Transverse colon (tissue), 4 donors: ENCODE data around the gene N4BP2L2. TPM values are rescaled to one million over a fixed set of nuclear protein-coding genes. Genes with fewer than 3 reads are reported as not detected.

ENCODE experiments used
- DNase-seq: peaks from one replicate; pipeline ENCODE4 v3.0.0-alpha.2; 2019
- H3K27ac ChIP-seq, 4 donors: fragments of 200-600 bp; sonication (generic); 2 replicates each; pipeline ENCODE4 v1.5.1; 2016 to 2018; ENCODE audit warnings: inconsistent platforms in 4 of 4
- H3K27me3 ChIP-seq: fragments of 200-600 bp; sonication (generic); 2 replicates; pipeline ENCODE4 v1.5.1; 2017; ENCODE audit warnings: inconsistent platforms
- H3K36me3 ChIP-seq, 4 donors: fragments of 200-600 bp; sonication (generic); 2 replicates each; pipeline ENCODE4 v1.5.1; 2017 to 2019; ENCODE audit warnings: inconsistent platforms in 4 of 4
- H3K4me1 ChIP-seq, 4 donors: fragments of 200-600 bp; sonication (generic); 2 replicates each; pipeline ENCODE4 v1.5.1; 2017 to 2020; ENCODE audit warnings: inconsistent platforms in 4 of 4
- H3K4me3 ChIP-seq, 4 donors: fragments of 200-600 bp; sonication (generic); 1 replicate in 1 of 4; 2 replicates in 3 of 4; pipeline versions ENCODE4 v1.5.1 to v1.6.1; 2017 to 2019; ENCODE audit warnings: inconsistent platforms in 4 of 4
- H3K9me3 ChIP-seq, 2 donors: fragments of 200-600 bp; sonication (generic); 2 replicates each; pipeline ENCODE4 v1.5.1; 2017 to 2019; ENCODE audit warnings: inconsistent platforms in 2 of 2
- CTCF ChIP-seq, 5 experiments: fragments of 200-600 bp in 3 of 5; fragments of 450-650 bp in 2 of 5; sonication (generic) in 3 of 5; IDR thresholded peaks; 1 replicate in 2 of 5; 2 replicates in 3 of 5; pipeline ENCODE4 v1.5.1; 2016 to 2017; ENCODE audit warnings: antibody characterized with exemption in 5 of 5, inconsistent platforms in 3 of 5, mild to moderate bottlenecking in 2 of 5, moderate library complexity in 1 of 5
- EP300 ChIP-seq: sonication (generic); formaldehyde crosslinking; IDR thresholded peaks from one replicate; pipeline ENCODE4 v1.6.1; 2017; ENCODE audit warnings: antibody characterized with exemption, low read depth
- POLR2A ChIP-seq: fragments of 450-650 bp; IDR thresholded peaks from one replicate; pipeline ENCODE4 v1.6.1; 2016; ENCODE audit warnings: antibody characterized with exemption, mild to moderate bottlenecking, moderate library complexity
- POLR2AphosphoS5 ChIP-seq, 3 donors: sonication (generic); formaldehyde crosslinking; IDR thresholded peaks; one replicate each; pipeline ENCODE4 v1.6.1; 2016; ENCODE audit warnings: antibody characterized with exemption in 3 of 3
- WGBS, 2 donors: methylation state at CpG; one replicate each; pipeline ENCODE4 v1.1.5; 2018; ENCODE audit warnings: low coverage in 1 of 2; 5-methylcytosine and 5-hydroxymethylcytosine counted together
- in situ Hi-C, 4 donors: fragments of 200-750 bp; cut with MboI; loops; one replicate each; pipeline versions ENCODE4 v1.15.0 to v1.15.1; 2017; ENCODE audit warnings: low sequenced_read_pairs in 3 of 4, low pct_ligation_motif_present in 1 of 4, low pct_unique_long_range_greater_than_20kb in 1 of 4
- intact Hi-C: fragments of 100-400 bp; cut with DNase I; formaldehyde crosslinking; loops from one replicate; pipeline ENCODE4 v1.15.1; 2023; ENCODE audit warnings: low total_unique reads
- total RNA-seq, 4 donors: library from RNA; depleted of rRNA; stranded (reverse); fragments of >200 nt; gene quantifications; one replicate each; pipeline ENCODE4 v1.1.0, GENCODE V29; 2016

The N4BP2L2 gene
- 100 to 1,000 TPM in 2 of 4 donors, 10 to 100 TPM in 2; 64.0 to 231 (median 123) TPM for total RNA-seq

GRCh38 chr13:32538621-32539246 is at the start of gene N4BP2L2:
TSS of gene N4BP2L2 (minus strand) at chr13:32538795. CDS start at chr13:32537027, 1,768 bp downstream.
- WGBS, 2 donors = 0 to 1% methylated on average over 2 to 32 of the region's 32 CpGs
- DNase-seq = peak; percentile 94
- Histone ChIP-seq H3K9me3 (no peaks in the 10 kb centered on the region), H3K36me3 (peaks cover 0 to 13% (median 0%) of the 10 kb centered on the region in 4 donors), H3K4me3 (peak within 1 kb of the TSS; percentile 70 to 83 (median 70)), H3K27me3 (no peaks in the 10 kb centered on the region), H3K4me1 (peaks cover 16 to 44% (median 31%) of the 10 kb centered on the region in 4 donors), H3K27ac (peak within 1 kb of the TSS; percentile 92 to 96 (median 92))
- intact Hi-C loops = no loop called here
- TF ChIP-seq POLR2A (peak; percentile 54), POLR2AphosphoS5 (IDR thresholded peaks at IDR 0.05) (peak; percentile 69 to 80 (median 76)), EP300 (no peak), CTCF (IDR thresholded peaks at IDR 0.05) (peak in 1 of 5 experiments; percentile 15)
- in situ Hi-C loops = no loop called here

- Histone ChIP-seq H3K4me3 (peak overlapping the region; percentile 74 to 84 (median 76)), H3K27me3 (no peaks in the 10 kb centered on the region), H3K27ac (peak overlapping the region; percentile 96 to 98 (median 97)), H3K4me1 (peaks cover 0 to 40% (median 23%) of the 10 kb centered on the region in 4 donors), H3K36me3 (no peaks in the 10 kb centered on the region), H3K9me3 (no peaks in the 10 kb centered on the region)
- intact Hi-C loops (loop anchor here (2.0 to 10.0 kb wide), 3 partner anchors 53 to 1135 kb away; no protein-coding TSS in a partner anchor), in situ Hi-C loops (loop anchor here (10.0 to 25.0 kb wide), 5 partner anchors 47 to 1125 kb away; partner anchors contain the start of gene KL (in 1 of the 4))
- DNase-seq = no peak
- TF ChIP-seq EP300 (no peak), CTCF (IDR thresholded peaks at IDR 0.05) (no peak), POLR2A (no peak), POLR2AphosphoS5 (IDR thresholded peaks at IDR 0.05) (no peak)
- 1 to 4% methylated on average over 8 of the region's 8 CpGs for WGBS, 2 donors
Observed at GRCh38 chr13:32587811-32588170, 49.2 kb upstream of the N4BP2L2 start.

GRCh38 chr13:32587011-32587810 is 48.6 kb upstream of the N4BP2L2 start:
- Histone ChIP-seq H3K27me3 (no peaks in the 10 kb centered on the region), H3K4me3 (peak overlapping the region; percentile 74 to 84 (median 76)), H3K4me1 (peaks cover 0 to 38% (median 23%) of the 10 kb centered on the region in 4 donors), H3K9me3 (no peaks in the 10 kb centered on the region), H3K36me3 (no peaks in the 10 kb centered on the region), H3K27ac (peak overlapping the region; percentile 96 to 98 (median 97))
- in situ Hi-C loops (loop anchor here (10.0 to 25.0 kb wide), 5 partner anchors 48 to 1125 kb away; partner anchors contain the start of gene KL (in 1 of the 4)), intact Hi-C loops (loop anchor here (2.0 to 10.0 kb wide), 3 partner anchors 54 to 1135 kb away; no protein-coding TSS in a partner anchor)
- peak; percentile 73 for DNase-seq
- TF ChIP-seq CTCF (IDR thresholded peaks at IDR 0.05) (peak in 1 of 5 experiments; percentile 3), POLR2A (peak; percentile 25), EP300 (no peak), POLR2AphosphoS5 (IDR thresholded peaks at IDR 0.05) (peak in 1 of 3 donors; percentile 11)
- WGBS, 2 donors = 0 to 1% methylated on average over 19 to 32 of the region's 74 CpGs
